LoVo (cell line): ENCODE measurements around the gene MIER2.
"Not testable (repeated sequence)": the region's sequence is repeated elsewhere in the genome, so short reads cannot be mapped to it uniquely, and the experiment has no call there.

Source experiments
- DNase-seq: peaks from one replicate; pipeline ENCODE4 v3.0.0-alpha.2; 2016; ENCODE audit warnings: low spot score

The MIER2 gene

GRCh38 chr19:359653-359925, 15.0 kb upstream of the MIER2 start:
- no peak for DNase-seq

GRCh38 chr19:355536-355935, 10.9 kb upstream of the MIER2 start:
- DNase-seq = not testable (repeated sequence)

- peak; percentile 10 for DNase-seq
Measured at GRCh38 chr19:355134-355533, 10.5 kb upstream of the MIER2 start.

- no peak for DNase-seq
Measured at GRCh38 chr19:351976-352625, 7.5 kb upstream of the MIER2 start.

GRCh38 chr19:347946-348861, 3.6 kb upstream of the MIER2 start:
- peak; percentile 3 for DNase-seq

- DNase-seq = no peak
Measured at GRCh38 chr19:345320-345879, 804 bp upstream of the MIER2 start.

- DNase-seq = no peak
Measured at GRCh38 chr19:343941-344624, 513 bp downstream of the MIER2 start.

- no peak for DNase-seq
Measured at GRCh38 chr19:343451-343931, 1.1 kb downstream of the MIER2 start.

GRCh38 chr19:342801-343421, 1.7 kb downstream of the MIER2 start:
- peak; percentile 21 for DNase-seq

GRCh38 chr19:342128-342455, 2.5 kb downstream of the MIER2 start:
- no peak for DNase-seq

GRCh38 chr19:341386-342127, 3.0 kb downstream of the MIER2 start:
- no peak for DNase-seq

GRCh38 chr19:340620-341385, 3.8 kb downstream of the MIER2 start:
- DNase-seq = no peak

GRCh38 chr19:339262-339887, 5.2 kb downstream of the MIER2 start:
- no peak for DNase-seq

- DNase-seq = no peak
Measured at GRCh38 chr19:338421-338820, 6.2 kb downstream of the MIER2 start.

- no peak for DNase-seq
Measured at GRCh38 chr19:336067-336614, 8.5 kb downstream of the MIER2 start.

GRCh38 chr19:335486-336066, 9.0 kb downstream of the MIER2 start:
- no peak for DNase-seq

- no peak for DNase-seq
Measured at GRCh38 chr19:335072-335471, 9.5 kb downstream of the MIER2 start.

GRCh38 chr19:334296-335071, 10.1 kb downstream of the MIER2 start:
- no peak for DNase-seq

- DNase-seq = no peak
Measured at GRCh38 chr19:330503-330902, 14.1 kb downstream of the MIER2 start.
